ENCODE data around the gene SLFNL1. TPM values are rescaled to one million over a fixed set of nuclear protein-coding genes. Genes with fewer than 3 reads are reported as not detected.

The SLFNL1 gene
- total RNA-seq, 1 donor from 2014 or later, result 1.0 TPM

DNA sequence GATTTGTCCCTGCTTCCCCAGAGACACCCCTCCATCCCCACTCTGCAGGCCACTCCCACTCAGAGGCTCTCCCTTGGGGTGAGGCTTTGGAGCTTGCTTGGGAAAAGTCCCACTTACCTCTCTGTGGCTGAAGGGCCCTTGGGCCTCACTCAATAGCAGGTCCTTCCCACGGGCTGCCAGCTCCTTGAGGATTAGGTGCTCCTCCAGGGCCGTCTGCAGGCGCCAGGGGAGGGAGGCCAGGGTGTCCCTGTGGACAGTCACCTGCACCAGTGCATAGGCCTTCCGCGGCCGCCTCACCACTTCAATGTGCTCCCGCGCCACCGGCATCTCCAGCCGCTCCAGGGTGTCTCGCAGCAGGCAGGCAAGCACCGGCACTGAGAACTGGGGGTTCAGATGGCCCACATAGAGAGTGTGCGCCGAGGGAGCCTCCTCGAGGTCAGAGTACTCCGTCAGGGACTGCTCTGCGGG lies 1.4 kb downstream of the SLFNL1 start:
- Mint-ChIP-seq H3K27me3 (no peaks in the 10 kb centered on the region), H3K27ac (no peak overlapping the region), H3K36me3 (ENCODE audit: insufficient read depth) (peaks cover 6% of the 10 kb centered on the region), H3K9me3 (ENCODE audit: low read depth) (no peaks in the 10 kb centered on the region), H3K4me3 (ENCODE audit: low read depth) (no peak overlapping the region), H3K4me1 (ENCODE audit: low read depth) (peaks cover 3% of the 10 kb centered on the region)
- no peak for DNase-seq (ENCODE audit: low spot score, unreplicated experiment)
- TF ChIP-seq CTCF (IDR thresholded peaks at IDR 0.05; ENCODE audit: unreplicated experiment), result no peak

DNA sequence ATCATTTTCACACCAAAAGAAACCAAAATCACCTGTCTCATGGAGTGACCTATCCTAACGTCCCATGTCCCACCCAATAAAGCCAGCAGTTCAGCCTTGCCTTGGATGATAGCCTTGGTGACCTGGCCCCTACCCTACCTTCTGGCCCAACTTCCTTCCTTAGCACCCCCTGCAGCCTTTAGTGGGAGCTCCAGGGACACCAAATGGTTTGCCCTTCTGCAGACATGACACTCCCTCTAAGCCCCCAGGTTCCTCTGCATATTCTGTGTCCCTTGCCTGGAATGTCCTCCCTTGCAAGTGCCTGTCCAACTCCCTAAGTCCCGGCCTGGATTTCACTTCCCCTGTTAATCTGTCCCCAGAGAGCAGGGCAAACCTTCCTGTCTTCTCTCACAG lies 2.2 kb downstream of the SLFNL1 start:
- DNase-seq (ENCODE audit: low spot score, unreplicated experiment), result no peak
- no peak overlapping the region for H3K4me3 Mint-ChIP-seq (ENCODE audit: low read depth)
- H3K27me3 Mint-ChIP-seq, result no peaks in the 10 kb centered on the region
- no peaks in the 10 kb centered on the region for H3K4me1 Mint-ChIP-seq (ENCODE audit: low read depth)
- no peak for TF ChIP-seq CTCF (IDR thresholded peaks at IDR 0.05; ENCODE audit: unreplicated experiment)
- H3K27ac Mint-ChIP-seq, result peak overlapping the region; percentile 85
- H3K9me3 Mint-ChIP-seq (ENCODE audit: low read depth), result no peaks in the 10 kb centered on the region
- H3K36me3 Mint-ChIP-seq (ENCODE audit: insufficient read depth), result peaks cover 6% of the 10 kb centered on the region

DNA sequence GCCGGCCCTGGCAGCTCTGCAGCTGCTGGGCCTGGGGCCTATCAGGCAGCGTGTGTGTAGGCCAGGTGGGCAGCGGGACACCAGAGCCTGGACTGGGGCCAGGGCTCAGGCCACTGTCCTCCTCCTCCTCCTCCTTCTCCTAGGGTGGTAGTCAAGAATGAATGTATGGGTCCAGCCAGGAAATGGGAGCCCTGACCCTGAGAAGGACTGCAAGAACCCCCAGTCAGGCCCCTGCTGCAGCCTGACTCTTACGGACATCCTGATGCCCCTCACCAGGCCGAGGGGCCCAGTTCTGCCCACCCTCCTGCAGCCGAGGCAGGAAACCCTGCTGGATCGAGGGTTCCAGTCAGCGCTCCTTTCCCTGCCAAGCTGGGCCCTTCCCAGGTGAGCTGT lies 3.5 kb downstream of the SLFNL1 start:
- DNase-seq (ENCODE audit: low spot score, unreplicated experiment), result no peak
- H3K27me3 Mint-ChIP-seq, result no peaks in the 10 kb centered on the region
- H3K27ac Mint-ChIP-seq, result no peak overlapping the region
- H3K9me3 Mint-ChIP-seq (ENCODE audit: low read depth), result no peaks in the 10 kb centered on the region
- peaks cover 6% of the 10 kb centered on the region for H3K36me3 Mint-ChIP-seq (ENCODE audit: insufficient read depth)
- no peaks in the 10 kb centered on the region for H3K4me1 Mint-ChIP-seq (ENCODE audit: low read depth)
- no peak for TF ChIP-seq CTCF (IDR thresholded peaks at IDR 0.05; ENCODE audit: unreplicated experiment)
- H3K4me3 Mint-ChIP-seq (ENCODE audit: low read depth), result no peak overlapping the region

- no peaks in the 10 kb centered on the region for H3K9me3 Mint-ChIP-seq (ENCODE audit: low read depth)
- DNase-seq (ENCODE audit: low spot score, unreplicated experiment), result no peak
These were observed 4.1 kb downstream of the SLFNL1 start for GRCh38 chr1:41017141-41018017.

More at GRCh38 chr1:41017141-41018017, 4.1 kb downstream of the SLFNL1 start:
- Mint-ChIP-seq H3K4me1 (ENCODE audit: low read depth) (no peaks in the 10 kb centered on the region), H3K27me3 (no peaks in the 10 kb centered on the region), H3K4me3 (ENCODE audit: low read depth) (no peak overlapping the region), H3K27ac (no peak overlapping the region), H3K36me3 (ENCODE audit: insufficient read depth) (peaks cover 6% of the 10 kb centered on the region)
- TF ChIP-seq CTCF (IDR thresholded peaks at IDR 0.05; ENCODE audit: unreplicated experiment), result no peak

Data from progenitor cell of endocrine pancreas (in vitro differentiated cells).